ENCODE measurements around the gene NSUN3.
"Not testable (repeated sequence)": the region's sequence is repeated elsewhere in the genome, so short reads cannot be mapped to it uniquely, and the experiment has no call there.

The NSUN3 gene

GRCh38 chr3:94069194-94069813, 6.4 kb downstream of the NSUN3 start:
- peak; percentile 56 for TF ChIP-seq CTCF (conservative IDR thresholded peaks at IDR 0.05; ENCODE audit: control insufficient read depth, insufficient read depth, low read depth, low read length)
- H3K4me3 ChIP-seq (ENCODE audit: control insufficient read depth, low read depth, low read length) = no peak overlapping the region
- DNase-seq (ENCODE audit: low read depth) = peak; percentile 49

- H3K4me3 ChIP-seq (ENCODE audit: control insufficient read depth, low read depth, low read length) = no peak overlapping the region
- TF ChIP-seq CTCF (conservative IDR thresholded peaks at IDR 0.05; ENCODE audit: control insufficient read depth, insufficient read depth, low read depth, low read length) = no peak
- DNase-seq (ENCODE audit: low read depth) = no peak
Observed at GRCh38 chr3:94070341-94070911, 7.6 kb downstream of the NSUN3 start.

GRCh38 chr3:94071713-94072284, 8.9 kb downstream of the NSUN3 start:
- TF ChIP-seq CTCF (conservative IDR thresholded peaks at IDR 0.05; ENCODE audit: control insufficient read depth, insufficient read depth, low read depth, low read length) = no peak
- no peak overlapping the region for H3K4me3 ChIP-seq (ENCODE audit: control insufficient read depth, low read depth, low read length)
- DNase-seq (ENCODE audit: low read depth) = no peak

- no peak for TF ChIP-seq CTCF (conservative IDR thresholded peaks at IDR 0.05; ENCODE audit: control insufficient read depth, insufficient read depth, low read depth, low read length)
- H3K4me3 ChIP-seq (ENCODE audit: control insufficient read depth, low read depth, low read length) = no peak overlapping the region
- peak; percentile 48 for DNase-seq (ENCODE audit: low read depth)
Observed at GRCh38 chr3:94076055-94076454, 13.2 kb downstream of the NSUN3 start.

- H3K4me3 ChIP-seq (ENCODE audit: control insufficient read depth, low read depth, low read length); DNase-seq (ENCODE audit: low read depth): not testable (repeated sequence)
Observed at GRCh38 chr3:94080552-94080951, 17.7 kb downstream of the NSUN3 start.

GRCh38 chr3:94081884-94082283, 19.0 kb downstream of the NSUN3 start:
- DNase-seq (ENCODE audit: low read depth) = no peak
- TF ChIP-seq CTCF (conservative IDR thresholded peaks at IDR 0.05; ENCODE audit: control insufficient read depth, insufficient read depth, low read depth, low read length) = no peak

GRCh38 chr3:94082391-94082937, 19.6 kb downstream of the NSUN3 start:
- no peak for DNase-seq (ENCODE audit: low read depth)
- no peak overlapping the region for H3K4me3 ChIP-seq (ENCODE audit: control insufficient read depth, low read depth, low read length)
- no peak for TF ChIP-seq CTCF (conservative IDR thresholded peaks at IDR 0.05; ENCODE audit: control insufficient read depth, insufficient read depth, low read depth, low read length)

More at GRCh38 chr3:94081884-94082283, 19.0 kb downstream of the NSUN3 start:
- no peak overlapping the region for H3K4me3 ChIP-seq (ENCODE audit: control insufficient read depth, low read depth, low read length)
